ENCODE data around the gene DSCAML1.

DNA sequence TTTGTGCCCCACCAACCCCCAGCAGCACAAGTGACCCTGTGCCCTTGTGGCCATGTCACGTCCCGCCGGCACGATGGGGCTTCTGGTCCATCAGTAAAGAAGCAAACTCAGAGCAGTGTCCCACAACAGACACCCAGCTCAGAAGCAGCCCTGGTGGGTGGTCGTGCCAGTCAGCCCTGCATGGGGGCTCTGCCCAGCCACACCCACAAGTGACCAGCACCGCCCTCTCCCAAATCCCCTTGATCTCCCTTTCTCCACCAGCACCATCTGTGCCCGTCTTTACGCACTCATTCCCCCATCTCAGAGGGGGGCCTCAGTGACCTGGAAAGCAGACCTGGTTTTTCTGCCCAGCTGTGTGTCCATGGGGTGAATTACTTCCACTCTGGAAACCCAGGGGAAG, 149.1 kb downstream of the DSCAML1 start:
- no peak for TF ChIP-seq SIN3A (IDR thresholded peaks at IDR 0.05; ENCODE audit: borderline replicate concordance, insufficient read depth, low read length)
- TF ChIP-seq, protein P1, sequence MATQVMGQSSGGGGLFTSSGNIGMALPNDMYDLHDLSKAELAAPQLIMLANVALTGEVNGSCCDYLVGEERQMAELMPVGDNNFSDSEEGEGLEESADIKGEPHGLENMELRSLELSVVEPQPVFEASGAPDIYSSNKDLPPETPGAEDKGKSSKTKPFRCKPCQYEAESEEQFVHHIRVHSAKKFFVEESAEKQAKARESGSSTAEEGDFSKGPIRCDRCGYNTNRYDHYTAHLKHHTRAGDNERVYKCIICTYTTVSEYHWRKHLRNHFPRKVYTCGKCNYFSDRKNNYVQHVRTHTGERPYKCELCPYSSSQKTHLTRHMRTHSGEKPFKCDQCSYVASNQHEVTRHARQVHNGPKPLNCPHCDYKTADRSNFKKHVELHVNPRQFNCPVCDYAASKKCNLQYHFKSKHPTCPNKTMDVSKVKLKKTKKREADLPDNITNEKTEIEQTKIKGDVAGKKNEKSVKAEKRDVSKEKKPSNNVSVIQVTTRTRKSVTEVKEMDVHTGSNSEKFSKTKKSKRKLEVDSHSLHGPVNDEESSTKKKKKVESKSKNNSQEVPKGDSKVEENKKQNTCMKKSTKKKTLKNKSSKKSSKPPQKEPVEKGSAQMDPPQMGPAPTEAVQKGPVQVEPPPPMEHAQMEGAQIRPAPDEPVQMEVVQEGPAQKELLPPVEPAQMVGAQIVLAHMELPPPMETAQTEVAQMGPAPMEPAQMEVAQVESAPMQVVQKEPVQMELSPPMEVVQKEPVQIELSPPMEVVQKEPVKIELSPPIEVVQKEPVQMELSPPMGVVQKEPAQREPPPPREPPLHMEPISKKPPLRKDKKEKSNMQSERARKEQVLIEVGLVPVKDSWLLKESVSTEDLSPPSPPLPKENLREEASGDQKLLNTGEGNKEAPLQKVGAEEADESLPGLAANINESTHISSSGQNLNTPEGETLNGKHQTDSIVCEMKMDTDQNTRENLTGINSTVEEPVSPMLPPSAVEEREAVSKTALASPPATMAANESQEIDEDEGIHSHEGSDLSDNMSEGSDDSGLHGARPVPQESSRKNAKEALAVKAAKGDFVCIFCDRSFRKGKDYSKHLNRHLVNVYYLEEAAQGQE (IDR thresholded peaks at IDR 0.05; ENCODE audit: insufficient read depth in 1 of 2, low read depth in 2 of 2, low read length in 2 of 2): no peak
